Smooth muscle cell (in vitro differentiated cells): ENCODE data around the gene DLGAP4. TPM values are rescaled to one million over a fixed set of nuclear protein-coding genes. Genes with fewer than 3 reads are reported as not detected.

ENCODE experiments used
- DNase-seq: peaks from one replicate; lab custom pipeline; 2025; ENCODE audit not compliant: unreplicated experiment; lab: John Stamatoyannopoulos, UW
- H2AFZ ChIP-seq: fragments of 200-600 bp; sonication (generic); 2 replicates; pipeline ENCODE4 v1.6.0; 2016; ENCODE audit warnings: antibody characterized with exemption, low read depth, mild to moderate bottlenecking
- H3F3A ChIP-seq: fragments of 200-600 bp; sonication (generic); 2 replicates; pipeline ENCODE4 v1.6.0; 2017; ENCODE audit warnings: antibody characterized with exemption, low read depth
- H3K27ac ChIP-seq: fragments of 200-600 bp; sonication (generic); 2 replicates; pipeline ENCODE4 v1.5.1; 2016; ENCODE audit warnings: low read depth, mild to moderate bottlenecking
- H3K27me3 ChIP-seq: fragments of 200-600 bp; sonication (generic); 2 replicates; pipeline ENCODE4 v1.6.1; 2016; ENCODE audit warnings: low read depth, mild to moderate bottlenecking
- H3K36me3 ChIP-seq: fragments of 200-600 bp; sonication (generic); 2 replicates; pipeline ENCODE4 v1.5.1; 2016; ENCODE audit warnings: low read depth
- H3K4me1 ChIP-seq: fragments of 200-600 bp; sonication (generic); 2 replicates; pipeline ENCODE4 v1.5.1; 2016; ENCODE audit warnings: low read depth
- H3K4me2 ChIP-seq: fragments of 200-600 bp; sonication (generic); 2 replicates; pipeline ENCODE4 v1.6.0; 2016; ENCODE audit warnings: mild to moderate bottlenecking
- H3K4me3 ChIP-seq: fragments of 200-600 bp; sonication (generic); 2 replicates; pipeline ENCODE4 v1.5.1; 2016; ENCODE audit warnings: mild to moderate bottlenecking
- H3K79me2 ChIP-seq: fragments of 200-600 bp; sonication (generic); 2 replicates; pipeline ENCODE4 v1.6.0; 2016; ENCODE audit warnings: low read depth, mild to moderate bottlenecking
- H3K9ac ChIP-seq: fragments of 200-600 bp; sonication (generic); 2 replicates; pipeline ENCODE4 v1.6.0; 2016; ENCODE audit warnings: low read depth
- H3K9me3 ChIP-seq: fragments of 200-600 bp; sonication (generic); replicated peaks from 2 replicates; pipeline ENCODE4 v1.5.1; 2016; ENCODE audit warnings: low read depth
- H4K20me1 ChIP-seq: fragments of 200-600 bp; sonication (generic); 2 replicates; pipeline ENCODE4 v1.6.0; 2016; ENCODE audit warnings: low read depth
- CTCF ChIP-seq: fragments of 200-600 bp; sonication (generic); IDR thresholded peaks from 2 replicates; pipeline ENCODE4 v1.5.1; 2017; ENCODE audit warnings: borderline replicate concordance, mild to moderate bottlenecking, antibody characterized with exemption; ENCODE audit not compliant: insufficient read depth, poor library complexity, severe bottlenecking
- whole genome bisulfite sequencing: methylation state at CpG from one replicate; pipeline ENCODE4 v1.1.7; 2016; ENCODE audit warnings: low lambda C conversion rate; 5-methylcytosine and 5-hydroxymethylcytosine counted together
- polyA plus RNA-seq: library from polyadenylated mRNA; unstranded; fragments of >200 nt; fragmentation: Nextera tagmentation; extraction: Ambion mirVana; gene quantifications from 2 replicates; pipeline ENCODE4 v1.2.1, GENCODE V29; 2016
- total RNA-seq: library from RNA; depleted of rRNA; stranded (reverse); fragments of >200 nt; gene quantifications from 2 replicates; pipeline ENCODE4 v1.2.3, GENCODE V29; 2014

Gene DLGAP4
- total and polyA plus RNA-seq, 2 experiments from 2014 or later = 86.8 to 102 TPM

GRCh38 chr20:36303831-36304230 is 2.3 kb upstream of the DLGAP4 start:
- WGBS = 82% methylated on average over 1 of the region's 1 CpG
- H3K9me3 ChIP-seq = no peaks in the 10 kb centered on the region
- H3F3A ChIP-seq = no peaks in the 10 kb centered on the region
- H3K4me3 ChIP-seq = no peak overlapping the region
- no peak overlapping the region for H2AFZ ChIP-seq
- no peaks in the 10 kb centered on the region for H3K4me1 ChIP-seq
- no peak for DNase-seq
- H3K27ac ChIP-seq = no peak overlapping the region
- H4K20me1 ChIP-seq = no peaks in the 10 kb centered on the region
- H3K4me2 ChIP-seq = no peak overlapping the region
- H3K36me3 ChIP-seq = no peaks in the 10 kb centered on the region
- no peak for TF ChIP-seq CTCF
- H3K9ac ChIP-seq = no peak overlapping the region
- H3K27me3 ChIP-seq = peaks cover 95% of the 10 kb centered on the region
- H3K79me2 ChIP-seq = no peaks in the 10 kb centered on the region

GRCh38 chr20:36304786-36305495 is 1.2 kb upstream of the DLGAP4 start:
- H3K27ac ChIP-seq = no peak overlapping the region
- TF ChIP-seq CTCF = no peak
- WGBS = 57% methylated on average over 10 of the region's 10 CpGs

GRCh38 chr20:36306553-36307411 is 643 bp downstream of the DLGAP4 start:
- H3K27me3 ChIP-seq = peaks cover 98% of the 10 kb centered on the region
- no peak overlapping the region for H3K9ac ChIP-seq

More at GRCh38 chr20:36304786-36305495, 1.2 kb upstream of the DLGAP4 start:
- Histone ChIP-seq H4K20me1 (no peaks in the 10 kb centered on the region), H3K27me3 (peaks cover 96% of the 10 kb centered on the region), H3K4me1 (no peaks in the 10 kb centered on the region), H3K4me3 (no peak overlapping the region), H3K4me2 (no peak overlapping the region), H3F3A (no peaks in the 10 kb centered on the region), H3K9me3 (no peaks in the 10 kb centered on the region), H3K9ac (no peak overlapping the region), H3K79me2 (no peaks in the 10 kb centered on the region), H2AFZ (no peak overlapping the region), H3K36me3 (no peaks in the 10 kb centered on the region)
- DNase-seq = no peak

More at GRCh38 chr20:36306553-36307411, 643 bp downstream of the DLGAP4 start:
- Histone ChIP-seq H3K9me3 (no peaks in the 10 kb centered on the region), H3K4me1 (no peaks in the 10 kb centered on the region), H3K4me3 (peak overlapping the region; percentile 23), H4K20me1 (no peaks in the 10 kb centered on the region), H3K27ac (no peak overlapping the region), H3K4me2 (peak overlapping the region; percentile 67), H3K79me2 (no peaks in the 10 kb centered on the region), H3F3A (no peaks in the 10 kb centered on the region), H3K36me3 (no peaks in the 10 kb centered on the region), H2AFZ (no peak overlapping the region)
- DNase-seq = no peak
- WGBS = 6% methylated on average over 48 of the region's 70 CpGs
- no peak for TF ChIP-seq CTCF
